ENCODE results near the gene IFT25.
A peak's percentile ranks its signal among the peaks of the same experiment; 100 is the strongest.
"Not testable (repeated sequence)": the region's sequence is repeated elsewhere in the genome, so short reads cannot be mapped to it uniquely, and the experiment has no call there.

IFT25 gene

GRCh38 chr1:53945433-53946251 lies at the start of gene IFT25:
Gene IFT25 (minus strand): TSS chr1:53945699. CDS start chr1:53940082, 5,617 bp downstream.
- DNase-seq (ENCODE audit: low read depth), result peak; percentile 71
- peak within 1 kb of the TSS; percentile 88 for H3K4me3 ChIP-seq (ENCODE audit: control insufficient read depth, low read depth, low read length)
- no peak for TF ChIP-seq CTCF (IDR thresholded peaks at IDR 0.05; ENCODE audit: control insufficient read depth, insufficient read depth, low read depth, low read length, missing control alignments)

- DNase-seq (ENCODE audit: low read depth); H3K4me3 ChIP-seq (ENCODE audit: control insufficient read depth, low read depth, low read length): not testable (repeated sequence)
Observed at GRCh38 chr1:53994516-53994915, 49.0 kb upstream of the IFT25 start.

DNA sequence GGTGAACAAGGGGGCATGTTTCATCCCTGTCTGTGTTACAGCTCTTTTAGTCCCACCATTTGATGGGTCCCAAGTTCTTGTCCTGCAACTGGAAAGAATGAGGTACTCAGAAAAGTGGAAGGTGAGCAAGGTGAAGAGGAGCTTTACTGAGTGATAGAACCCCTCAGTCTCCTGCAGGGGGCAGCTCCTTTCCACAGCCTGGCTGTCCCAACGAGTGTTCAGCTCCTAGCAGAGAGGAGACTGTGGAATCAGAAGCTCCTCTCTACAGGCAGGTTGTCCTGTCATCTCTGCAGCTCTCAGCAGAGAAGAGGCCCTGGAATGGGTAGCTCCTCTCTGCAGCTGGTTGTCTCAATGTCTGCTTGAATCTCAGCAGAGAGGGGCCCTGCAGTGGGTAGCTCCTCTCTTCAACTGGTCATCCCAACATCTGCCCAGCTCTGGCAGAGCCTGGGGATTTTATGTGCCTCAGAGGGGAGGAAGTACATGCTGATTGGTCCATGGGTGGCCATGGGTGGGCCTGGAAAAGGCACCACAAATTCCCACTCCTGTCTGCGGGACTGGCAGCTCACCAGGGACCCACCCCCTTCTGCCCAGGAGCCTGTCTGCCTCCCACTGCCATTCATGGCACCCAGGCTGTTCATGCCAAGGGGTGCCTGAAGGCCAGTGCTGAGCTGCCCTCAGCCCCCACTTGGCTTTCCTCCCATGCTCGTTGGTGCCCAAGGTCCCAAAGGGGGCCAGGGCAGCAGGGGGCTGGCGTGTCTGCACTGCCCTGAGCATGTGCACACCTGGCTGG lies 46.8 kb upstream of the IFT25 start:
- TF ChIP-seq CTCF (IDR thresholded peaks at IDR 0.05; ENCODE audit: control insufficient read depth, insufficient read depth, low read depth, low read length, missing control alignments), result peak; percentile 34
- H3K4me3 ChIP-seq (ENCODE audit: control insufficient read depth, low read depth, low read length), result no peak overlapping the region
- no peak for DNase-seq (ENCODE audit: low read depth)

- DNase-seq (ENCODE audit: low read depth), result no peak
- TF ChIP-seq CTCF (IDR thresholded peaks at IDR 0.05; ENCODE audit: control insufficient read depth, insufficient read depth, low read depth, low read length, missing control alignments), result no peak
- H3K4me3 ChIP-seq (ENCODE audit: control insufficient read depth, low read depth, low read length), result no peak overlapping the region
Observed at GRCh38 chr1:53987880-53988279, 42.4 kb upstream of the IFT25 start.

DNA sequence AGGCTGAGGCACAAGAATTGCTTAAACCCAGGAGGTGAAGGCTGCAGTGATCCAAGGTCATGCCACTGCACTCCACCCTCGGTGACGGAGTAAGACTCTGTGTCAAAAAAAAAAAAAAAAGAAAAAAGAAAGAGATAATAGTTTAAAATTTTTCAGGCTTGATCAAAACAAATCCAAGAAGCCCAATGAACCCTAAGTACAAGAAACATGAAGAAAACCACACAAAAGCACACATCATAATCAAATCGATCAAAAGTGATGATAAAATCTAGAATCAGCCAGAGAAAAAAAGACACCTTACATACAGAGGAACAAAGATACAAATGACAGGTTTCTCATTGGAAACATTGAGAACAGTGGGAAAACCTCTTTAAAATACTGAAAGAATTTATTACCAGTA lies 41.0 kb upstream of the IFT25 start:
- no peak for DNase-seq (ENCODE audit: low read depth)
- H3K4me3 ChIP-seq (ENCODE audit: control insufficient read depth, low read depth, low read length), result no peak overlapping the region
- TF ChIP-seq CTCF (IDR thresholded peaks at IDR 0.05; ENCODE audit: control insufficient read depth, insufficient read depth, low read depth, low read length, missing control alignments), result no peak

DNA sequence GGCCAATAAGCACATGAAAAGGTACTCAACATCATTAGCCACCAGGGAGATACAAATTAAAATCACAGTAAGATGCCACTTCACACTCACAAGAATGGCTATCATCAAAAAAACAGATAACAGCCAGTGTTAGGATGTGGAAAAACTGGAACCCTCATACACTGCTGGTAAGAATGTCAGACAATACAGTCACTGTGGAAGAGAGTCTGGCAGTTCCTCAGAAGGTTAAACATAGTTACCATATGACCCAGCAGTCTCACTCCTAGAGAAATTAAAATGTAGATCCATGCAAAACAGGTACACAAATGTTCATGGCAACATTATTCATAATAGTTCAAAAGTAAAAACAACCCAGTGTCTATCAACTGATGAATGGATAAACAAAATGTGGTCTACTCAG lies 39.2 kb upstream of the IFT25 start:
- H3K4me3 ChIP-seq (ENCODE audit: control insufficient read depth, low read depth, low read length), result no peak overlapping the region
- DNase-seq (ENCODE audit: low read depth), result no peak
- no peak for TF ChIP-seq CTCF (IDR thresholded peaks at IDR 0.05; ENCODE audit: control insufficient read depth, insufficient read depth, low read depth, low read length, missing control alignments)

DNA sequence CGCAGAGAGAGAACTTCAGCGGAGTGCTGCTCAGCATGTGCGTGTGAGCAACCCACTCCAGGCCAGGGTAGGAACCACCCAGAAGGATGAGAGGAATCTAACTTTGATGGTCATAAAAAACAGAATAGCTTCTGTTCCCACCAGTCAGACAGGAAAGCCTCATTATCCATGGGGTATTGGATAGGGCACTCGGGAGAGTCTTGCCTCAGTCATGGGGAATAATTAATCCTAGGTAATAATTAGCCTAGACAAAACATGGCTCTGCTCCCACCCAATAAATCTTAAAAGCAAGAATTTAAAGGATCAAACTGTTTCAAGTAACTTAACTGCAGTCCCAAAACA lies 37.2 kb upstream of the IFT25 start:
- no peak for DNase-seq (ENCODE audit: low read depth)
- TF ChIP-seq CTCF (IDR thresholded peaks at IDR 0.05; ENCODE audit: control insufficient read depth, insufficient read depth, low read depth, low read length, missing control alignments), result no peak
- peak overlapping the region; percentile 30 for H3K4me3 ChIP-seq (ENCODE audit: control insufficient read depth, low read depth, low read length)
